Body of pancreas (tissue), 4 donors: ENCODE results near the gene FAM149A.

Experiments used
- POLR2A ChIP-seq, 3 donors: fragments of 450-650 bp; IDR thresholded peaks; one replicate each; pipeline ENCODE4 v1.6.1; 2016; ENCODE audit warnings: antibody characterized with exemption in 3 of 3, mild to moderate bottlenecking in 2 of 3
- TF ChIP-seq, protein P1 (sequence below), 7 experiments: fragments of 450-650 bp in 4 of 7; fragments of 200-600 bp in 3 of 7; sonication (generic) in 3 of 7; IDR thresholded peaks; one replicate each; pipeline ENCODE4 v1.5.1; 2016 to 2019; ENCODE audit warnings: antibody characterized with exemption in 7 of 7

DNA sequence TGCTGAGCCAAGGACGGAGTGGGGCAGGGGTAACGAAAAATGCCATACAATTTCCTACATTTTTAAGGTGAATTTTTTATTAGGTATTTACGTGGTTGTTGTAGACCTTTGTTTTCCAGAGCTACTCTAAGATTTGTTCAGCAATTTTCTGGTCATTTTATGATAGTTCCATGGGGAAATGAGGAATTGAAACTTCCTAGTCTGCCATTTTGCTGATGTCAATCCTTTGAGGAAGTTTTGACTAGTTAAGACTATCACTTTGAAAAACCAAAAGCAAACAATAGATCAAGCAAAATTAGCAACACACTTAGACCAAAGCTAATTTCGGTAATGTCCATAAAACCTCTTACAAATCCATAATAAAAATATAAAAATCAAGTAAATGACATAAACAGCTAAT lies 42.6 kb upstream of the FAM149A start:
- no peak for TF ChIP-seq POLR2A (IDR thresholded peaks at IDR 0.05)
- TF ChIP-seq, protein P1, sequence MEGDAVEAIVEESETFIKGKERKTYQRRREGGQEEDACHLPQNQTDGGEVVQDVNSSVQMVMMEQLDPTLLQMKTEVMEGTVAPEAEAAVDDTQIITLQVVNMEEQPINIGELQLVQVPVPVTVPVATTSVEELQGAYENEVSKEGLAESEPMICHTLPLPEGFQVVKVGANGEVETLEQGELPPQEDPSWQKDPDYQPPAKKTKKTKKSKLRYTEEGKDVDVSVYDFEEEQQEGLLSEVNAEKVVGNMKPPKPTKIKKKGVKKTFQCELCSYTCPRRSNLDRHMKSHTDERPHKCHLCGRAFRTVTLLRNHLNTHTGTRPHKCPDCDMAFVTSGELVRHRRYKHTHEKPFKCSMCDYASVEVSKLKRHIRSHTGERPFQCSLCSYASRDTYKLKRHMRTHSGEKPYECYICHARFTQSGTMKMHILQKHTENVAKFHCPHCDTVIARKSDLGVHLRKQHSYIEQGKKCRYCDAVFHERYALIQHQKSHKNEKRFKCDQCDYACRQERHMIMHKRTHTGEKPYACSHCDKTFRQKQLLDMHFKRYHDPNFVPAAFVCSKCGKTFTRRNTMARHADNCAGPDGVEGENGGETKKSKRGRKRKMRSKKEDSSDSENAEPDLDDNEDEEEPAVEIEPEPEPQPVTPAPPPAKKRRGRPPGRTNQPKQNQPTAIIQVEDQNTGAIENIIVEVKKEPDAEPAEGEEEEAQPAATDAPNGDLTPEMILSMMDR (IDR thresholded peaks at IDR 0.05), result no peak
